Neural cell (in vitro differentiated cells): ENCODE data around the gene SLC34A1.
A peak's percentile ranks its signal among the peaks of the same experiment; 100 is the strongest.

Experiments
- CTCF ChIP-seq: fragments of 450-650 bp; IDR thresholded peaks from 2 replicates; pipeline ENCODE4 v1.5.1; 2014; ENCODE audit warnings: antibody characterized with exemption, mild to moderate bottlenecking, moderate library complexity; ENCODE audit not compliant: poor library complexity, severe bottlenecking
- EP300 ChIP-seq: fragments of 450-650 bp; conservative IDR thresholded peaks from 2 replicates; pipeline ENCODE4 v1.6.1; 2014; ENCODE audit warnings: antibody characterized with exemption, mild to moderate bottlenecking, moderate library complexity; ENCODE audit not compliant: poor library complexity, severe bottlenecking
- EZH2 ChIP-seq: fragments of 200-600, 300-800 bp; shearing (Covaris generic), sonication (generic); IDR thresholded peaks from 2 replicates; pipeline ENCODE4 v1.6.1; 2014; ENCODE audit warnings: antibody characterized with exemption, low read length, borderline replicate concordance, mild to moderate bottlenecking; ENCODE audit not compliant: insufficient read depth, poor library complexity, severe bottlenecking
- REST ChIP-seq: IDR thresholded peaks from 2 replicates; pipeline ENCODE4 v1.6.1; 2012; ENCODE audit warnings: borderline replicate concordance

- TF ChIP-seq CTCF (peak; percentile 12), REST (no peak), EP300 (no peak), EZH2 (no peak)
Measured at GRCh38 chr5:177404641-177405179, 20.5 kb downstream of the SLC34A1 start.
